A549 (cell line): ENCODE data around the gene PCGF5. TPM values are rescaled to one million over a fixed set of nuclear protein-coding genes. Genes with fewer than 3 reads are reported as not detected.

Experiments used
- ATAC-seq, 2 experiments: fragments of 200-7000 bp in 1 of 2; fragments of >200 bp in 1 of 2; cut with Nextera tagmentation in 1 of 2; cut with Tn5 transposase in 1 of 2; 3 replicates each; pipeline versions ENCODE4 v1.8.0 to v1.9.1; 2018 to 2020; ENCODE audit warnings: mild to moderate bottlenecking in 1 of 2, moderate library complexity in 1 of 2
- CTCF ChIA-PET: fragments of 300-600 bp; sonication (Branson Sonifier 250); formaldehyde crosslinking; extraction: SDS; loops from one replicate; lab custom pipeline; 2021; ENCODE audit warnings: antibody characterized with exemption, inconsistent platforms; lab: Yijun Ruan, JAX
- POLR2A ChIA-PET: fragments of 350-600 bp; formaldehyde crosslinking; extraction: SDS; loops from one replicate; lab custom pipeline; 2021; ENCODE audit warnings: antibody characterized with exemption, inconsistent platforms; lab: Yijun Ruan, JAX
- DNase-seq, 2 experiments: peaks; one replicate each; pipeline versions ENCODE4 v3.0.0 to v3.0.0-alpha.2; 2011 to 2016; ENCODE audit warnings: low read depth in 1 of 2, low spot score in 1 of 2
- FAIRE-seq: peaks from 2 replicates; lab custom pipeline; 2011; peaks lifted over from hg19 to GRCh38; lab: Jason Lieb, UNC
- H3K27ac ChIP-seq, 2 experiments: fragments of >200 bp; sonication (Bioruptor Twin); formaldehyde crosslinking; 3 replicates each; pipeline ENCODE4 v1.5.1; 2016 to 2017
- H3K4me1 ChIP-seq: fragments of >200 bp; sonication (Bioruptor Twin); formaldehyde crosslinking; 3 replicates; pipeline ENCODE4 v1.6.1; 2016
- H3K4me2 ChIP-seq: fragments of >200 bp; sonication (Bioruptor Twin); formaldehyde crosslinking; 3 replicates; pipeline ENCODE4 v1.6.1; 2016
- H3K4me3 ChIP-seq: fragments of >200 bp; sonication (Bioruptor Twin); formaldehyde crosslinking; 3 replicates; pipeline ENCODE4 v1.5.1; 2016
- H3K9me3 ChIP-seq: fragments of >200 bp; sonication (Bioruptor Twin); formaldehyde crosslinking; 3 replicates; pipeline ENCODE4 v1.6.1; 2016
- CBX2 ChIP-seq: fragments of 200-600 bp; sonication (generic); IDR thresholded peaks from 2 replicates; pipeline ENCODE4 v1.6.1; 2016; ENCODE audit warnings: low read depth, mild to moderate bottlenecking, borderline replicate concordance
- CHD2 ChIP-seq: fragments of 150-350 bp; IDR thresholded peaks from 2 replicates; pipeline ENCODE4 v1.6.1; 2014; ENCODE audit warnings: low read length; ENCODE audit not compliant: partially characterized antibody
- EP300 ChIP-seq, 2 experiments: fragments of >200 bp; sonication (Bioruptor Twin); formaldehyde crosslinking; IDR thresholded peaks; 2 replicates in 1 of 2; 3 replicates in 1 of 2; pipeline ENCODE4 v1.6.1; 2016 to 2017
- FOSB ChIP-seq: fragments of 250-450 bp; sonication (Bioruptor Pico); IDR thresholded peaks from 2 replicates; pipeline ENCODE4 v1.5.0; 2020; ENCODE audit warnings: mild to moderate bottlenecking, moderate library complexity
- FOXS1 ChIP-seq: fragments of 250-450 bp; sonication (Bioruptor Pico); IDR thresholded peaks from 2 replicates; pipeline ENCODE4 v1.5.0; 2020; ENCODE audit warnings: mild to moderate bottlenecking, moderate library complexity
- HDAC2 ChIP-seq: fragments of 200-600 bp; sonication (generic); IDR thresholded peaks from 2 replicates; pipeline ENCODE4 v1.6.1; 2016
- HEYL ChIP-seq: fragments of 250-450 bp; sonication (Bioruptor Pico); IDR thresholded peaks from 2 replicates; pipeline ENCODE4 v1.8.0; 2021; ENCODE audit warnings: mild to moderate bottlenecking, moderate library complexity
- HMGXB4 ChIP-seq: fragments of 250-450 bp; sonication (Bioruptor Pico); IDR thresholded peaks from 2 replicates; pipeline ENCODE4 v1.5.0; 2021; ENCODE audit warnings: mild to moderate bottlenecking, moderate library complexity, borderline replicate concordance
- HOXB5 ChIP-seq: fragments of 250-450 bp; sonication (Bioruptor Pico); IDR thresholded peaks from 2 replicates; pipeline ENCODE4 v1.5.0; 2020; ENCODE audit warnings: mild to moderate bottlenecking, moderate library complexity
- JUN ChIP-seq, 2 experiments: fragments of >200 bp; sonication (Bioruptor Twin); formaldehyde crosslinking; IDR thresholded peaks; 2 replicates in 1 of 2; 3 replicates in 1 of 2; pipeline ENCODE4 v1.6.1; 2016 to 2017
- JUNB ChIP-seq: fragments of >200 bp; sonication (Bioruptor Twin); formaldehyde crosslinking; IDR thresholded peaks from 2 replicates; pipeline ENCODE4 v1.6.1; 2016
- KDM1A ChIP-seq: fragments of 200-600 bp; sonication (generic); IDR thresholded peaks from 2 replicates; pipeline ENCODE4 v1.6.1; 2016; ENCODE audit warnings: low read depth, mild to moderate bottlenecking
- KDM5A ChIP-seq: fragments of 200-600 bp; sonication (generic); IDR thresholded peaks from 2 replicates; pipeline ENCODE4 v1.6.1; 2016; ENCODE audit warnings: antibody characterized with exemption, mild to moderate bottlenecking
- NPAS2 ChIP-seq: fragments of 250-450 bp; sonication (Bioruptor Pico); IDR thresholded peaks from 2 replicates; pipeline ENCODE4 v1.8.0; 2022; ENCODE audit warnings: mild to moderate bottlenecking, moderate library complexity, borderline replicate concordance
- NR3C1 ChIP-seq: fragments of >200 bp; sonication (Bioruptor Twin); formaldehyde crosslinking; IDR thresholded peaks from 3 replicates; pipeline ENCODE4 v1.6.1; 2017
- POLR2A ChIP-seq: IDR thresholded peaks from 2 replicates; pipeline ENCODE4 v1.6.1; 2012; ENCODE audit warnings: mild to moderate bottlenecking, low read length
- RAD21 ChIP-seq, 2 experiments: fragments of >200 bp in 1 of 2; sonication (Bioruptor Twin) in 1 of 2; formaldehyde crosslinking in 1 of 2; IDR thresholded peaks in 1 of 2; conservative IDR thresholded peaks in 1 of 2; 2 replicates in 1 of 2; 3 replicates in 1 of 2; pipeline ENCODE4 v1.6.1; 2012 to 2018; ENCODE audit warnings: inconsistent platforms in 1 of 2
- RARB ChIP-seq: fragments of 250-450 bp; sonication (Bioruptor Pico); IDR thresholded peaks from 2 replicates; pipeline ENCODE4 v1.8.0; 2021; ENCODE audit warnings: mild to moderate bottlenecking, moderate library complexity
- RCOR1 ChIP-seq: fragments of 150-350 bp; IDR thresholded peaks from 2 replicates; pipeline ENCODE4 v1.6.1; 2014; ENCODE audit warnings: antibody characterized with exemption, low read length, low read depth
- RNF2 ChIP-seq: fragments of 200-600 bp; sonication (generic); IDR thresholded peaks from 2 replicates; pipeline ENCODE4 v1.6.1; 2016; ENCODE audit warnings: low read depth, mild to moderate bottlenecking, antibody characterized with exemption, moderate library complexity, borderline replicate concordance
- TFCP2L1 ChIP-seq: fragments of 250-450 bp; sonication (Bioruptor Pico); IDR thresholded peaks from 2 replicates; pipeline ENCODE4 v1.5.0; 2021; ENCODE audit warnings: mild to moderate bottlenecking
- TP53 ChIP-seq: fragments of 250-450 bp; sonication (Bioruptor Pico); IDR thresholded peaks from 2 replicates; pipeline ENCODE4 v1.5.0; 2021; ENCODE audit warnings: mild to moderate bottlenecking, moderate library complexity
- ZFP36 ChIP-seq: fragments of 450-650 bp; IDR thresholded peaks from 2 replicates; pipeline ENCODE4 v1.6.1; 2014; ENCODE audit warnings: borderline replicate concordance; ENCODE audit not compliant: partially characterized antibody
- ZSCAN20 ChIP-seq: fragments of 250-450 bp; sonication (Bioruptor Pico); IDR thresholded peaks from 2 replicates; pipeline ENCODE4 v1.8.0; 2022; ENCODE audit warnings: mild to moderate bottlenecking, moderate library complexity
- WGBS: methylation state at CpG from one replicate; pipeline ENCODE4 v1.1.6; 2017; ENCODE audit errors: missing lambda C conversion rate; 5-methylcytosine and 5-hydroxymethylcytosine counted together
- polyA plus RNA-seq, 4 experiments: library from polyadenylated mRNA; depleted of rRNA in 3 of 4; stranded (reverse); fragments of >200 nt; fragmentation: RNase III in 1 of 4; extraction: RNeasy Plus Mini Kit Qiagen cat#74134 plus additional on column Dnase treatment in 1 of 4; gene quantifications; 2 replicates in 3 of 4; 3 replicates in 1 of 4; pipeline ENCODE4 v1.2.3, GENCODE V29; 2011 to 2017
- TF ChIP-seq, protein P1 (sequence below): fragments of >200 bp; sonication (Bioruptor Twin); formaldehyde crosslinking; IDR thresholded peaks from 3 replicates; pipeline ENCODE4 v1.6.1; 2016

The PCGF5 gene
- polyA plus RNA-seq, 2 of the 4 experiments (the other 2 are of a cell fraction) = 28.5 to 39.9 TPM

DNA sequence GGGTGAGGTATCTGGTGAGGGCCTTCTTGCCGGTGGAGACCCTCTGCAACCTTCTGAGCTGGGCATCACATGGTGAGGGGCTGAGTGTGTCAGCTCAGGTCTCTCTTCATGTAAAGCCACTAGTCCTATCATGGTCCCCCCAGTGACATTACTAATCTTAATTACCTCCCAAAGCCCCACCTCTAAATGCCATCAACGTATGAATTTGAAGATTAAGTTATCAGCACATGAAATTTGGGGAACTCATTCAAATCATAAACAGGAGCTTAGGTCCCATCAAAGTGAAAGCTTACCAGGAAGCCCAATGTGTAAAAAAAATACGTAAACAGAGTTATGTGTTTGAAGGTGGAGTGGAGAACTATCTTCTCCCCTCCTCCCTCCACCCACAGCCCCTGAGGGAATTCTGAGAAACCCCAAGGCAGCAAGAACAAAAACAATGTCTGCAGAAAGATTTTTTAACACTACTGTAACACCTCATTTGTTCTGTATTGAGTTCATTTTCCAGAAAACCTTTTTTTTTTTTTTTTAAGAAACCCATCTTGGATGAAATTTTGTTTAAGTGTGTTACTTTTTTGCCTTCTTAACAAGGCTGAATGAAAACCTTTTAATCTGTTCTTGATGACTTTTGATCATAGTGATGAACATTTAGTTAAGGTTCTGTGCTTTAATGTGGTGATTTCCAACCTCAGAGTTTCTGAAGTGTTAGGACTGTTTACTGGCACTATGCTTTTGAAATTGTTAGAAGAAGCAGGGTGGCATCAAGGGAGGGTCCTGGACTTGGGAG is 19.1 kb upstream of the PCGF5 start:
- FAIRE-seq = no peak
- ChIA-PET CTCF (interaction anchor here (0.6 to 1.5 kb wide), 4 partner anchors 9 to 290 kb away, joined by 3 to 5 read pairs (median 3); no protein-coding TSS in a partner anchor), POLR2A (no interaction called here)
- Histone ChIP-seq H3K4me3 (no peak overlapping the region), H3K27ac (no peak overlapping the region), H3K9me3 (no peaks in the 10 kb centered on the region), H3K4me2 (0 out of 3 replicates have a peak overlapping the region, but pooled peaks have one; percentile 4), H3K4me1 (peaks cover 22% of the 10 kb centered on the region; the same call in 2 of the 3 replicates)
- TF ChIP-seq POLR2A = no peak
- TF ChIP-seq RARB (CRISPR knock-in tag) = no peak
- no peak for TF ChIP-seq RCOR1
- TF ChIP-seq NR3C1 = no peak
- TF ChIP-seq HMGXB4 (CRISPR knock-in tag) = no peak
- TF ChIP-seq TP53 (CRISPR knock-in tag) = no peak
- TF ChIP-seq KDM5A = no peak
- no peak for TF ChIP-seq TFCP2L1 (CRISPR knock-in tag)
- TF ChIP-seq RNF2 = no peak
- no peak for TF ChIP-seq HEYL (CRISPR knock-in tag)
- TF ChIP-seq RAD21 (conservative IDR thresholded peaks at IDR 0.05 in 1 of 2, IDR thresholded peaks at IDR 0.05 in 1 of 2) = no peak
- TF ChIP-seq FOXS1 (CRISPR knock-in tag) = no peak
- no peak for TF ChIP-seq ZFP36
- no peak for TF ChIP-seq NPAS2
- TF ChIP-seq JUNB = no peak
- no peak for TF ChIP-seq HOXB5 (CRISPR knock-in tag)
- TF ChIP-seq KDM1A = no peak
- no peak for TF ChIP-seq CBX2
- ATAC-seq = no peak
- no peak for DNase-seq
- WGBS = 75% methylated on average over 3 of the region's 3 CpGs

DNA sequence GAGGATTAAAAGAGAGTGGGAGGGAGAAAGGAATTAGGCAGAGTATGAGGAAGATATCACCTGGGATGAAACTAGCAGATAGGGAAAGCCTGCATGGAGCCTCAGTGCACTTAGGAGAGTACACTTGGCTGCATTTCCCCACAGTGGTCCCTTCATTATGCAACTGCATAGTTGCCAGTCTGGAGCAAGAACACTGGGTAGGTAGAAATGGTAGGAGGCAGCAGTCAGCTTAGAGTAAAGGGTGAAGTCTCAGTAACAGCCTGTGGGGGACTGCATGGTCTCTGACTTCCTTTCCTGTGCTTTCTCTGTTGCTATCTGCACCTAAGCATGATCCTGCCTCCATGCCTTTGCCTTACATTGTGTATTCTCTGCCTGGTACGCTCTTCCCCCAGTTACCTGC is 14.0 kb upstream of the PCGF5 start:
- H3K4me3 ChIP-seq = no peak overlapping the region
- H3K27ac ChIP-seq = no peak overlapping the region
- no peak overlapping the region for H3K4me2 ChIP-seq
- no peak for FAIRE-seq
- ChIA-PET CTCF (no interaction called here), POLR2A (no interaction called here)
- 0% methylated on average over 1 of the region's 1 CpG for WGBS
- no peaks in the 10 kb centered on the region for H3K9me3 ChIP-seq
- peaks cover 6% of the 10 kb centered on the region; the same call in 2 of the 3 replicates for H3K4me1 ChIP-seq
- TF ChIP-seq HDAC2 = no peak
- TF ChIP-seq EP300 (IDR thresholded peaks at IDR 0.05) = no peak
- TF ChIP-seq, protein P1, sequence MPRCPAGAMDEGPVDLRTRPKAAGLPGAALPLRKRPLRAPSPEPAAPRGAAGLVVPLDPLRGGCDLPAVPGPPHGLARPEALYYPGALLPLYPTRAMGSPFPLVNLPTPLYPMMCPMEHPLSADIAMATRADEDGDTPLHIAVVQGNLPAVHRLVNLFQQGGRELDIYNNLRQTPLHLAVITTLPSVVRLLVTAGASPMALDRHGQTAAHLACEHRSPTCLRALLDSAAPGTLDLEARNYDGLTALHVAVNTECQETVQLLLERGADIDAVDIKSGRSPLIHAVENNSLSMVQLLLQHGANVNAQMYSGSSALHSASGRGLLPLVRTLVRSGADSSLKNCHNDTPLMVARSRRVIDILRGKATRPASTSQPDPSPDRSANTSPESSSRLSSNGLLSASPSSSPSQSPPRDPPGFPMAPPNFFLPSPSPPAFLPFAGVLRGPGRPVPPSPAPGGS = no peak
- no peak for TF ChIP-seq JUN (IDR thresholded peaks at IDR 0.05)
- TF ChIP-seq FOSB (CRISPR knock-in tag) = no peak
- no peak for TF ChIP-seq ZSCAN20 (CRISPR knock-in tag)
- no peak for TF ChIP-seq CHD2
- no peak for DNase-seq
- peak; percentile 56 to 59; a peak in 5 of 6 replicates for ATAC-seq
